GM21825 (cell line): ENCODE results near the gene DLG5.
"Not testable (repeated sequence)": the region's sequence is repeated elsewhere in the genome, so short reads cannot be mapped to it uniquely, and the experiment has no call there.

Experiments
- ATAC-seq: cut with Tn5 transposase; IDR thresholded peaks from one replicate; pipeline ENCODE4 v1.9.1; 2021; ENCODE audit warnings: mild to moderate bottlenecking, moderate library complexity; ENCODE audit not compliant: unreplicated experiment

DLG5 gene

GRCh38 chr10:77771851-77772250 lies 154.7 kb downstream of the DLG5 start:
- ATAC-seq = no peak

- ATAC-seq = no peak
Observed at GRCh38 chr10:77771450-77771849, 155.1 kb downstream of the DLG5 start.

GRCh38 chr10:77770868-77771175 lies 155.7 kb downstream of the DLG5 start:
- ATAC-seq = no peak

- no peak for ATAC-seq
Observed at GRCh38 chr10:77770081-77770867, 156.3 kb downstream of the DLG5 start.

GRCh38 chr10:77768039-77768438 lies 158.5 kb downstream of the DLG5 start:
- no peak for ATAC-seq

- no peak for ATAC-seq
Observed at GRCh38 chr10:77763453-77764430, 162.8 kb downstream of the DLG5 start.

GRCh38 chr10:77758406-77758805 lies 168.1 kb downstream of the DLG5 start:
- not testable (repeated sequence) for ATAC-seq

- no peak for ATAC-seq
Observed at GRCh38 chr10:77756319-77757232, 170.0 kb downstream of the DLG5 start.

GRCh38 chr10:77746047-77746707 lies 180.4 kb downstream of the DLG5 start:
- no peak for ATAC-seq

- ATAC-seq = no peak
Observed at GRCh38 chr10:77744245-77744644, 182.3 kb downstream of the DLG5 start.

GRCh38 chr10:77742172-77742571 lies 184.4 kb downstream of the DLG5 start:
- no peak for ATAC-seq

GRCh38 chr10:77741746-77742145 lies 184.8 kb downstream of the DLG5 start:
- no peak for ATAC-seq
